Measurements from ENCODE around the gene GNRH2.
A peak's percentile ranks its signal among the peaks of the same experiment; 100 is the strongest.
"Not testable (repeated sequence)": the region's sequence is repeated elsewhere in the genome, so short reads cannot be mapped to it uniquely, and the experiment has no call there.

GNRH2 gene

GRCh38 chr20:3044336-3044965 is 1.0 kb downstream of the GNRH2 start:
- DNase-seq = no peak

GRCh38 chr20:3045042-3045815 is 1.8 kb downstream of the GNRH2 start:
- no peak for DNase-seq

- DNase-seq = peak; percentile 61
These were observed 2.6 kb downstream of the GNRH2 start, which contains the start of gene MRPS26 for GRCh38 chr20:3045816-3046676. TSS of gene MRPS26 (plus strand) at chr20:3046052. CDS start at chr20:3046069, 17 bp downstream.

- DNase-seq = no peak
These were observed 3.4 kb downstream of the GNRH2 start for GRCh38 chr20:3046677-3047462.

GRCh38 chr20:3047486-3048419 is 4.3 kb downstream of the GNRH2 start:
- no peak for DNase-seq

GRCh38 chr20:3051385-3052019 is 8.1 kb downstream of the GNRH2 start:
- no peak for DNase-seq

- DNase-seq = no peak
These were observed 16.1 kb downstream of the GNRH2 start for GRCh38 chr20:3059489-3059888.

- not testable (repeated sequence) for DNase-seq
These were observed 20.7 kb downstream of the GNRH2 start for GRCh38 chr20:3064119-3064518.

- DNase-seq = no peak
These were observed 24.0 kb downstream of the GNRH2 start for GRCh38 chr20:3067139-3068014.

- DNase-seq = no peak
These were observed 24.7 kb downstream of the GNRH2 start for GRCh38 chr20:3068075-3068474.

GRCh38 chr20:3068986-3069900 is 25.8 kb downstream of the GNRH2 start:
- DNase-seq = no peak

GRCh38 chr20:3070725-3071124 is 27.3 kb downstream of the GNRH2 start:
- DNase-seq = no peak

GRCh38 chr20:3071266-3071609 is 27.8 kb downstream of the GNRH2 start:
- no peak for DNase-seq

GRCh38 chr20:3071610-3072529 is 28.4 kb downstream of the GNRH2 start, which contains the start of gene OXT:
TSS of gene OXT (plus strand) at chr20:3071620. CDS start at chr20:3071656, 36 bp downstream.
- DNase-seq = no peak

- no peak for DNase-seq
These were observed 29.3 kb downstream of the GNRH2 start for GRCh38 chr20:3072530-3073250.

- DNase-seq = not testable (repeated sequence)
These were observed 29.8 kb downstream of the GNRH2 start for GRCh38 chr20:3073251-3073643.

- DNase-seq = no peak
These were observed 31.4 kb downstream of the GNRH2 start for GRCh38 chr20:3074812-3075211.
